ENCODE data around the gene INCA1.
A peak's percentile ranks its signal among the peaks of the same experiment; 100 is the strongest.

The INCA1 gene

DNA sequence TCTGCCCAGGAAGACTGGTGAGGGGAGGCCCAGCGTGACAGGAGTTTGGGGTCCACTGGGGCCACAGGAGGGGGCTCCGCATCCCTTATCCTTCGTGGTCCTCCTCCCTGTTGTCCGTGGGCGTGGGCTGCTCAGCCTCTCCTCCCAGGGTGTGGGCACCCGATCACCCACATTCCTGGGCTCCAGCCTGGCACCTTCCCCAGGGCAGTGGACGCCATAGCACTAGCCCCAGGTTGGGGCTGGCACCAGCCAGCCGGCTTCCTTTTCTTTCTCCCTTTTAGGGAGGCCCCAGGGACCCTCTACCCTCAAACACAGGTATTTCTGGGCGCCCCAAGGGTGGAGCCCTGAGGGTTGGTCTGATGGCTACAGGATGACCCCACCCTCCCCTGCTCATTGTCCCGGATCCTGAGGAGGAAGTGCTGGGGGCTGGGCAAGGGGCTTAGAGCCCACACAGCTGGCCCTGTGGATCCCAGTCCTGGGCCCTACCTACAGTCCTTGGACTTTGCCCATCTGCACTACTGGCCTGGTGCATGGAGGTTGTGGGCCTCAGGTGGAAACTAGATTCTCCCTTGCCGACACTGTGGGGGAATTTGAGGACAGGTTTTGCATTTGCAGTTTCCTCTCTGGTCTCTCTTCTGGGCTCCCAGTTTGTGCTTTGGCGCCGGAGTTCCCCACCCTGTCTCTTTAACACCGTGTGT is 1.6 kb upstream of the INCA1 start:
- H3K4me3 ChIP-seq (IDR thresholded peaks at IDR 0.05; ENCODE audit: insufficient read depth, low read depth, low read length), result no peak overlapping the region
- TF ChIP-seq, protein P1, sequence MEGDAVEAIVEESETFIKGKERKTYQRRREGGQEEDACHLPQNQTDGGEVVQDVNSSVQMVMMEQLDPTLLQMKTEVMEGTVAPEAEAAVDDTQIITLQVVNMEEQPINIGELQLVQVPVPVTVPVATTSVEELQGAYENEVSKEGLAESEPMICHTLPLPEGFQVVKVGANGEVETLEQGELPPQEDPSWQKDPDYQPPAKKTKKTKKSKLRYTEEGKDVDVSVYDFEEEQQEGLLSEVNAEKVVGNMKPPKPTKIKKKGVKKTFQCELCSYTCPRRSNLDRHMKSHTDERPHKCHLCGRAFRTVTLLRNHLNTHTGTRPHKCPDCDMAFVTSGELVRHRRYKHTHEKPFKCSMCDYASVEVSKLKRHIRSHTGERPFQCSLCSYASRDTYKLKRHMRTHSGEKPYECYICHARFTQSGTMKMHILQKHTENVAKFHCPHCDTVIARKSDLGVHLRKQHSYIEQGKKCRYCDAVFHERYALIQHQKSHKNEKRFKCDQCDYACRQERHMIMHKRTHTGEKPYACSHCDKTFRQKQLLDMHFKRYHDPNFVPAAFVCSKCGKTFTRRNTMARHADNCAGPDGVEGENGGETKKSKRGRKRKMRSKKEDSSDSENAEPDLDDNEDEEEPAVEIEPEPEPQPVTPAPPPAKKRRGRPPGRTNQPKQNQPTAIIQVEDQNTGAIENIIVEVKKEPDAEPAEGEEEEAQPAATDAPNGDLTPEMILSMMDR (conservative IDR thresholded peaks at IDR 0.05; ENCODE audit: low read depth, low read length), result no peak
- no peak overlapping the region for H3K9ac ChIP-seq
- H3K27ac ChIP-seq, result no peak overlapping the region
- no peaks in the 10 kb centered on the region for H3K27me3 ChIP-seq (ENCODE audit: insufficient read depth, low read depth)
- no peaks in the 10 kb centered on the region for H4K20me1 ChIP-seq (ENCODE audit: insufficient read depth)
- no peaks in the 10 kb centered on the region for H3K4me1 ChIP-seq (ENCODE audit: low read depth, poor library complexity, severe bottlenecking)
- H2AFZ ChIP-seq (ENCODE audit: low read depth), result no peak overlapping the region
- H3K4me2 ChIP-seq, result peak overlapping the region; percentile 33; the same call in 1 of the 2 replicates
- H3K79me2 ChIP-seq (ENCODE audit: insufficient read depth, low read depth), result no peaks in the 10 kb centered on the region
- H3K36me3 ChIP-seq (ENCODE audit: insufficient read depth), result no peaks in the 10 kb centered on the region

DNA sequence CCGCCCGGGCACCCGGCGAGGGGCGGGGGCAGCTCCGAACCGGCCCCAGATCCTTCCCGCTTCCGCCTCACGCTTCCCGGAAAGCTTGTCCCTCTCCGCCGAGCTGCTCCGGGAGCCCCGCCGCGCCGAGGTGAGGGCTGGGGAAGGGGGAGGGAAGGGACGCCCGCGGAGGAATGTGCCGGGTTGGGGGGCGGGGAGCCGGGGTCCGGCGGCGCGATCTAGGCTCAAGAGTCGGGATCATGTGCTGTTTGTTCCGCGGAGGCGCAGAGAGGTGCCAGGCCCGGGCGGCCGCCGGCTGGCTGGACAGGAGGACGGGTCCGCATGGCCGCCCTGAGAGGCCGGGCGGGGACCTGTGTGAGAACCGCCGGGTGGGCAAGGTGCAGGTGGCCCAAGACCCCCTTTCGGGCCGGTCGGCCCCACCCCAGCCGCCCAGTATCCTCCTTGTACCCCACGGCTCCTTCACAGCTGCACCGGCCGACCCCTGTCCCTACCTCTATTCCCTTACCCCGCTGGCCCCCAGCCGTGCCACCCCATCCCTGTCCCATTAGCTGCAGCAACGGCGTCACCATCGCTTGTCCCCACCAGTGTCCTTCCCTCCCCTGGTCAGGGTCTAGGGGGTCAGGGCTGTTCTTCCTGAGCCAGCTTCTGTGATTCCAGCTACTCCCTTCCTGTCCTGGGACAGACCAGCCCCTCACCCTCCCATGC is 857 bp upstream of the INCA1 start:
- no peaks in the 10 kb centered on the region for H3K4me1 ChIP-seq (ENCODE audit: low read depth, poor library complexity, severe bottlenecking)
- no peaks in the 10 kb centered on the region for H3K79me2 ChIP-seq (ENCODE audit: insufficient read depth, low read depth)
- H3K9ac ChIP-seq, result no peak overlapping the region; the same call in 1 of the 2 replicates
- H4K20me1 ChIP-seq (ENCODE audit: insufficient read depth), result no peaks in the 10 kb centered on the region
- no peaks in the 10 kb centered on the region for H3K27me3 ChIP-seq (ENCODE audit: insufficient read depth, low read depth)
- no peaks in the 10 kb centered on the region for H3K36me3 ChIP-seq (ENCODE audit: insufficient read depth)
- no peak overlapping the region for H3K27ac ChIP-seq
- no peak overlapping the region for H3K4me3 ChIP-seq (IDR thresholded peaks at IDR 0.05; ENCODE audit: insufficient read depth, low read depth, low read length)
- peak overlapping the region; percentile 33; the same call in 1 of the 2 replicates for H3K4me2 ChIP-seq
- TF ChIP-seq, protein P1 (conservative IDR thresholded peaks at IDR 0.05; ENCODE audit: low read depth, low read length), result no peak
- H2AFZ ChIP-seq (ENCODE audit: low read depth), result peak overlapping the region; percentile 22; the same call in 1 of the 2 replicates

DNA sequence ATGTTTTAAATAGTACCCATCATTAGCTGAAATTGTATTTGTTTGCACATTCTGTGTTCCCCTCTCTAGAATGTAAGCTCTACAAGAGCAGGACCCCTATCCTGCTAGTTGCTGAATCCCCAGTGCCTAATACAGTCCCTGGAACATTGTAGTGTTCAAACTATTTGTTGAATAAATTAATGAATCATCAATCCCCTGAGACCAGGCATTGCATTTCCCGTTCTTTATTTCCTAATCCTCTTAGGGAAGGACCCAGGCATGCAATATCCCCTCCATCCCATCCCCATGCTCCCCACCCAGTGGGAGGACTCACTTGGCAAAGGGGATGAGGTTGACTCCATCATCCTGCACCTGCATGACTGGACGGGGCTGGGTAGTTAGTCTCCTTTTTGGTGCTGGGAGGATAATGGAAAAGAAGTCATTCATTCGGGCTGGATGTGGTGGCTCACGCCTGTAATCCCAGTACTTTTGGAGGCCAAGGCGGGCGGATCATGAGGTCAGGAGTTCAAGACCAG is 3.2 kb downstream of the INCA1 start:
- Histone ChIP-seq H4K20me1 (ENCODE audit: insufficient read depth) (no peaks in the 10 kb centered on the region), H3K79me2 (ENCODE audit: insufficient read depth, low read depth) (no peaks in the 10 kb centered on the region)

DNA sequence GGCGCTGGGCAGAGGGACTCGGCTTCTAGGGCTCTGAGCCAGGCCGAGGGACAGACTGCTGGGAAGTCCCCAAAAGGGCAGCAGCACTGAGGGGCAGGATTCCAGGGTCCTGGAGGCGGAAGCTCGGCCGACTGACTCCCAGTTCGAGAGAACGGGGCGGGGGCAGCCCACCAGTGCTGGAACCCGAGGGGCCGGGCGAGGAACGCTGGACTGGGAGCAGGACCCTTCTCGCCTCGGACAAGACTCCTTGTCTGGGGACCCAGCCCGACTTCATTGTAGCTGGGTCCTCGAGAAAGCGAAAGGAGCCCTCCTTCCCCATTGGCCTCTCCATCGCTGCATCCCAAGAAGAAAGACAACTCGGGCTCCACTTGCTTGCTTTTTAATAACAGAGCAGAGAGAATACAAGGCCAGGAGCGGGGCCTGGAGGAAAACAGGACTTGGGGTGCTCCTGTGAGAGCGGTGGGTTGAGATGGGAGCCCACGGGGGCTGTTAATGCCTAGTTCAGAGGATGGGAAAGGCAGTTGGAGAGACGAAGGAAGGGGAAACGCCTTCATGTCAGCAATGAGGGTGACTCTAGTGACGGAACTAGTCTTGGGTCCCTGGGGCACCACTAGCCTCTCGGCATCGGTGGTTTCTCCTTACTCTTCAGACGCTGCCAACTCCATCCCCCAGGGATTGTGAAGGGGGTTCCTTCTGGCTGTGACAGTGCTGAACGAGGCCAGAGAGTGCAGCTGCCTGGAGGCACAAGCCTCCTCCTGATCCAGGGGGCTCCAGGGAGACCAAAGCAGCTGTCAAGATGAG is 9.4 kb downstream of the INCA1 start:
- TF ChIP-seq, protein P1 (conservative IDR thresholded peaks at IDR 0.05; ENCODE audit: low read depth, low read length), result no peak
- Histone ChIP-seq H3K4me2 (peak overlapping the region; percentile 39; the same call in 1 of the 2 replicates), H2AFZ (ENCODE audit: low read depth) (peak overlapping the region; percentile 44), H3K4me3 (IDR thresholded peaks at IDR 0.05; ENCODE audit: insufficient read depth, low read depth, low read length) (no peak overlapping the region), H3K4me1 (ENCODE audit: low read depth, poor library complexity, severe bottlenecking) (no peaks in the 10 kb centered on the region), H3K79me2 (ENCODE audit: insufficient read depth, low read depth) (no peaks in the 10 kb centered on the region), H4K20me1 (ENCODE audit: insufficient read depth) (no peaks in the 10 kb centered on the region), H3K27me3 (ENCODE audit: insufficient read depth, low read depth) (no peaks in the 10 kb centered on the region), H3K27ac (no peak overlapping the region), H3K9ac (peak overlapping the region; percentile 50; the same call in 1 of the 2 replicates), H3K36me3 (ENCODE audit: insufficient read depth) (no peaks in the 10 kb centered on the region)

More for the DNA sequence above, 3.2 kb downstream of the INCA1 start:
- H3K27me3 ChIP-seq (ENCODE audit: insufficient read depth, low read depth), result no peaks in the 10 kb centered on the region
- no peak overlapping the region for H3K27ac ChIP-seq
- H3K9ac ChIP-seq, result no peak overlapping the region
- no peak overlapping the region for H3K4me2 ChIP-seq
- H3K36me3 ChIP-seq (ENCODE audit: insufficient read depth), result no peaks in the 10 kb centered on the region
- TF ChIP-seq, protein P1 (conservative IDR thresholded peaks at IDR 0.05; ENCODE audit: low read depth, low read length), result no peak
- H2AFZ ChIP-seq (ENCODE audit: low read depth), result no peak overlapping the region
- H3K4me1 ChIP-seq (ENCODE audit: low read depth, poor library complexity, severe bottlenecking), result no peaks in the 10 kb centered on the region
- no peak overlapping the region for H3K4me3 ChIP-seq (IDR thresholded peaks at IDR 0.05; ENCODE audit: insufficient read depth, low read depth, low read length)
